Measurements from ENCODE around the gene PERCC1.

DNA sequence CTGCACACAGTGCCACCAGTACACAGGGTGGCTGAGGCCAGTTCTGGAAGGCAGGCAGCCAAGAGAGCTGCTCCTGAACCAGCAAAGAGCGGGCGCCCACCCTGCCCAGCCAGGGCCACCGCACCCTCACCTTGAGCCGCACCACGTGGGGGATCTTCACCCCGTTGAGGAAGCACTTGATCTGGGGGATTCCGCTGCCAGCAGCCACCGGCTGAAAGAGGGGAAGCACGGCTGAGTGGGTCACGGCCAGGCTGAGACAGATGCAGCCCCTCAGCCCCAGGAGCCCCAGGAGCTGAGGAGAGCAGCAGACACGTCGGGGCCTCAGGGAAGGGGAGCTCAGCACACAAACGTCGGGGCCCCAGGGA is 28.1 kb downstream of the PERCC1 start:
- TF ChIP-seq, protein P1, sequence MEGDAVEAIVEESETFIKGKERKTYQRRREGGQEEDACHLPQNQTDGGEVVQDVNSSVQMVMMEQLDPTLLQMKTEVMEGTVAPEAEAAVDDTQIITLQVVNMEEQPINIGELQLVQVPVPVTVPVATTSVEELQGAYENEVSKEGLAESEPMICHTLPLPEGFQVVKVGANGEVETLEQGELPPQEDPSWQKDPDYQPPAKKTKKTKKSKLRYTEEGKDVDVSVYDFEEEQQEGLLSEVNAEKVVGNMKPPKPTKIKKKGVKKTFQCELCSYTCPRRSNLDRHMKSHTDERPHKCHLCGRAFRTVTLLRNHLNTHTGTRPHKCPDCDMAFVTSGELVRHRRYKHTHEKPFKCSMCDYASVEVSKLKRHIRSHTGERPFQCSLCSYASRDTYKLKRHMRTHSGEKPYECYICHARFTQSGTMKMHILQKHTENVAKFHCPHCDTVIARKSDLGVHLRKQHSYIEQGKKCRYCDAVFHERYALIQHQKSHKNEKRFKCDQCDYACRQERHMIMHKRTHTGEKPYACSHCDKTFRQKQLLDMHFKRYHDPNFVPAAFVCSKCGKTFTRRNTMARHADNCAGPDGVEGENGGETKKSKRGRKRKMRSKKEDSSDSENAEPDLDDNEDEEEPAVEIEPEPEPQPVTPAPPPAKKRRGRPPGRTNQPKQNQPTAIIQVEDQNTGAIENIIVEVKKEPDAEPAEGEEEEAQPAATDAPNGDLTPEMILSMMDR (IDR thresholded peaks at IDR 0.05): no peak
- TF ChIP-seq ZFX (IDR thresholded peaks at IDR 0.05; ENCODE audit: borderline replicate concordance): no peak

Data from 22Rv1 (cell line).